K562 (cell line): Measurements from ENCODE around the gene KCNJ15. TPM values are rescaled to one million over a fixed set of nuclear protein-coding genes. Genes with fewer than 3 reads are reported as not detected.

Experiments used
- ATAC-seq: fragments of 200-7000 bp; cut with Tn5 transposase; 3 replicates; pipeline ENCODE4 v1.9.1; 2020; ENCODE audit warnings: moderate library complexity
- BruUV-seq: library from RNA; stranded (reverse); fragments of 400-500 nt; replicated peaks from 2 replicates; lab custom pipeline; 2021; lab: Mats Ljungman, UMichigan
- CTCF ChIA-PET: fragments of 300-600 bp; formaldehyde crosslinking; extraction: SDS; loops from one replicate; lab custom pipeline; 2021; ENCODE audit warnings: low intra/inter-chr PET ratio; lab: Yijun Ruan, JAX
- POLR2A ChIA-PET: fragments of 300-600, 350-650 bp; sonication (Branson Sonifier 250); formaldehyde crosslinking; extraction: SDS; loops from one replicate; lab custom pipeline; 2021; ENCODE audit warnings: antibody characterized with exemption, inconsistent platforms; lab: Yijun Ruan, JAX
- DNase-seq, 4 experiments: peaks; one replicate each; pipeline versions ENCODE4 v3.0.0 to v3.0.0-alpha.2; 2011 to 2018; ENCODE audit warnings: low spot score in 3 of 4, mixed read lengths in 3 of 4; ENCODE audit errors: extremely low read depth in 1 of 4
- FAIRE-seq: peaks from 2 replicates; lab custom pipeline; 2011; peaks lifted over from hg19 to GRCh38; lab: Jason Lieb, UNC
- H2AFZ ChIP-seq: 2 replicates; pipeline ENCODE4 v1.6.0; 2011; ENCODE audit warnings: low read depth, low read length, control low read depth, inconsistent platforms
- H3K27ac ChIP-seq: fragments of 200-600 bp; 3 replicates; pipeline ENCODE4 v1.8.0; 2011; ENCODE audit warnings: low read depth, mild to moderate bottlenecking, control low read depth, inconsistent platforms, low read length, moderate library complexity, mixed read lengths; ENCODE audit errors: extremely low read depth
- H3K27me3 ChIP-seq, 2 experiments: fragments of 300-600 bp in 1 of 2; 2 replicates in 1 of 2; 3 replicates in 1 of 2; pipeline versions ENCODE4 v1.6.0 to v1.8.0; 2011; ENCODE audit warnings: inconsistent platforms in 2 of 2, low read length in 2 of 2, mild to moderate bottlenecking in 1 of 2, mixed read lengths in 1 of 2, moderate library complexity in 1 of 2; ENCODE audit not compliant: control insufficient read depth in 2 of 2, insufficient read depth in 2 of 2
- H3K36me3 ChIP-seq: fragments of 300-600 bp; 3 replicates; pipeline ENCODE4 v1.8.0; 2011; ENCODE audit warnings: mild to moderate bottlenecking, low read length, inconsistent platforms; ENCODE audit not compliant: control insufficient read depth, insufficient read depth
- H3K4me1 ChIP-seq, 2 experiments: fragments of 200-600 bp in 1 of 2; replicated peaks in 1 of 2; 2 replicates in 1 of 2; 3 replicates in 1 of 2; pipeline versions ENCODE4 v1.5.1 to v1.8.0; 2011; ENCODE audit warnings: inconsistent platforms in 2 of 2, low read length in 2 of 2, mild to moderate bottlenecking in 1 of 2, mixed read lengths in 1 of 2, moderate library complexity in 1 of 2; ENCODE audit not compliant: control insufficient read depth in 2 of 2, insufficient read depth in 2 of 2
- H3K4me2 ChIP-seq: 2 replicates; pipeline ENCODE4 v1.6.1; 2011; ENCODE audit warnings: low read length, control low read depth, inconsistent platforms, mixed read lengths; ENCODE audit not compliant: insufficient read depth
- H3K4me3 ChIP-seq: fragments of 200-600 bp; sonication (generic), shearing (Covaris generic); 2 replicates; pipeline ENCODE4 v1.5.1; 2016; ENCODE audit warnings: control low read depth, inconsistent platforms
- H3K79me2 ChIP-seq: fragments of 200-600 bp; 3 replicates; pipeline ENCODE4 v1.8.0; 2011; ENCODE audit warnings: low read length, inconsistent platforms; ENCODE audit not compliant: control insufficient read depth, insufficient read depth
- H3K9ac ChIP-seq, 2 experiments: 2 replicates each; pipeline versions ENCODE4 v1.6.0 to v1.6.1; 2011; ENCODE audit warnings: low read depth in 2 of 2, low read length in 2 of 2, control low read depth in 1 of 2, inconsistent platforms in 1 of 2, mild to moderate bottlenecking in 1 of 2, mixed read lengths in 1 of 2; ENCODE audit not compliant: insufficient read depth in 1 of 2
- H3K9me1 ChIP-seq: one replicate; pipeline ENCODE4 v1.6.0; 2011; ENCODE audit warnings: inconsistent platforms, mild to moderate bottlenecking, low read length, moderate library complexity; ENCODE audit not compliant: control insufficient read depth, insufficient read depth
- H3K9me3 ChIP-seq: replicated peaks from 2 replicates; pipeline ENCODE4 v1.5.1; 2011; ENCODE audit warnings: low read depth, low read length, inconsistent platforms; ENCODE audit not compliant: control insufficient read depth, insufficient read depth
- H4K20me1 ChIP-seq: replicated peaks from 2 replicates; pipeline ENCODE4 v1.6.1; 2011; ENCODE audit warnings: low read length, inconsistent platforms, mixed read lengths; ENCODE audit not compliant: control insufficient read depth, insufficient read depth
- BCOR ChIP-seq: fragments of 450-650 bp; IDR thresholded peaks from 2 replicates; pipeline ENCODE4 v1.6.1; 2016
- BMI1 ChIP-seq: fragments of 150-350 bp; IDR thresholded peaks from 2 replicates; pipeline ENCODE4 v1.6.1; 2014; ENCODE audit warnings: low read length
- CBX3 ChIP-seq, 2 experiments: IDR thresholded peaks; 1 replicate in 1 of 2; 2 replicates in 1 of 2; pipeline ENCODE4 v1.6.1; 2012; ENCODE audit warnings: inconsistent platforms in 2 of 2, low read length in 2 of 2, borderline replicate concordance in 1 of 2, control low read depth in 1 of 2
- CEBPB ChIP-seq: fragments of 450-650 bp; IDR thresholded peaks from 2 replicates; pipeline ENCODE4 v1.6.1; 2016; ENCODE audit warnings: missing genetic modification characterization, missing compliant biosample characterization
- FOXJ2 ChIP-seq: fragments of 200-800 bp; sonication (Bioruptor generic); IDR thresholded peaks from 2 replicates; pipeline ENCODE4 v1.6.1; 2016; ENCODE audit warnings: missing genetic modification characterization, missing compliant biosample characterization
- GMEB1 ChIP-seq: fragments of 250-450 bp; sonication (Bioruptor Pico); IDR thresholded peaks from 2 replicates; pipeline ENCODE4 v1.4.0; 2020; ENCODE audit warnings: mild to moderate bottlenecking
- HDAC1 ChIP-seq, 2 experiments: fragments of 450-650 bp; IDR thresholded peaks; 2 replicates each; pipeline ENCODE4 v1.6.1; 2016 to 2017; ENCODE audit warnings: inconsistent platforms in 1 of 2, mild to moderate bottlenecking in 1 of 2, moderate library complexity in 1 of 2
- L3MBTL2 ChIP-seq: fragments of 450-650 bp; IDR thresholded peaks from 2 replicates; pipeline ENCODE4 v1.6.1; 2016; ENCODE audit warnings: mild to moderate bottlenecking, moderate library complexity
- MCM2 ChIP-seq: fragments of 450-650 bp; IDR thresholded peaks from 2 replicates; pipeline ENCODE4 v1.6.1; 2017; ENCODE audit warnings: low read depth, mild to moderate bottlenecking
- NR3C1 ChIP-seq: sonication (generic); formaldehyde crosslinking; IDR thresholded peaks from 2 replicates; pipeline ENCODE4 v1.8.1; 2022; ENCODE audit warnings: missing genetic modification reagents
- POLR2AphosphoS2 ChIP-seq: IDR thresholded peaks from 2 replicates; pipeline ENCODE4 v1.6.1; 2012; ENCODE audit warnings: low read length, improper control_type of control experiment
- POLR2G ChIP-seq: fragments of 200-400 bp; formaldehyde crosslinking; IDR thresholded peaks from 2 replicates; pipeline ENCODE4 v1.6.1; 2017; ENCODE audit warnings: low read depth, mild to moderate bottlenecking, antibody characterized with exemption, low read length, moderate library complexity
- RBBP5 ChIP-seq: fragments of 200-600 bp; sonication (generic); IDR thresholded peaks from 2 replicates; pipeline ENCODE4 v1.6.1; 2012; ENCODE audit warnings: borderline replicate concordance, mild to moderate bottlenecking, low read length, control low read depth, inconsistent platforms; ENCODE audit not compliant: insufficient read depth, poor library complexity, severe bottlenecking
- SNIP1 ChIP-seq: fragments of 450-650 bp; IDR thresholded peaks from 2 replicates; pipeline ENCODE4 v1.7.1; 2017; ENCODE audit warnings: low read depth, mild to moderate bottlenecking
- ZNF12 ChIP-seq: sonication (generic); formaldehyde crosslinking; IDR thresholded peaks from 2 replicates; pipeline ENCODE4 v1.4.0; 2020; ENCODE audit warnings: mild to moderate bottlenecking, missing genetic modification reagents
- WGBS: fragments of 100-300 bp; shearing (Covaris generic); methylation state at CpG from one replicate; pipeline ENCODE4 v1.1.6; 2016; ENCODE audit warnings: low coverage, mixed read lengths; ENCODE audit not compliant: insufficient coverage; ENCODE audit errors: missing lambda C conversion rate; 5-methylcytosine and 5-hydroxymethylcytosine counted together
- in situ Hi-C: fragments of 300-500 bp; cut with MboI; formaldehyde crosslinking; loops from 4 replicates; pipeline ENCODE4 v1.15.0; 2018; ENCODE audit warnings: inconsistent platforms, mixed read lengths
- intact Hi-C: fragments of 100-400 bp; cut with micrococcal nuclease; formaldehyde crosslinking; loops from 2 replicates; pipeline ENCODE4 v1.14.2; 2022
- polyA plus RNA-seq, 8 experiments: library from polyadenylated mRNA; depleted of rRNA in 4 of 8; stranded (reverse) in 5 of 8; unstranded in 3 of 8; fragments of >200 nt; fragmentation: Nextera tagmentation in 2 of 8; fragmentation: Illumina TruSeq in 1 of 8; extraction: Ambion mirVana in 2 of 8; extraction: Trizol in 1 of 8; gene quantifications; 2 replicates each; pipeline versions ENCODE4 v1.2.1 to v1.2.3, GENCODE V29; 2011 to 2014; ENCODE audit warnings: inconsistent platforms in 1 of 8, missing spikeins in 1 of 8
- total RNA-seq, 7 experiments: library from RNA; depleted of rRNA in 6 of 7; stranded (reverse); fragments of >200 nt in 6 of 7; fragmentation: Illumina TruSeq in 2 of 7; extraction: Trizol in 2 of 7; gene quantifications; 2 replicates each; pipeline versions ENCODE4 v1.2.1 to v1.2.3, GENCODE V29; 2011 to 2021; ENCODE audit warnings: low replicate concordance in 1 of 7
- TF ChIP-seq, protein P1 (sequence below): fragments of 450-650 bp; IDR thresholded peaks from 2 replicates; pipeline ENCODE4 v1.6.1; 2017; ENCODE audit warnings: antibody characterized with exemption, mild to moderate bottlenecking
- TF ChIP-seq, protein P2 (sequence below): fragments of 250-450 bp; sonication (Bioruptor Pico); IDR thresholded peaks from 2 replicates; pipeline ENCODE4 v1.5.0; 2021; ENCODE audit warnings: mild to moderate bottlenecking, borderline replicate concordance

The KCNJ15 gene
- total and polyA plus RNA-seq, 9 of the 15 experiments (the other 6 are each of a cell fraction or from before 2014, with no cell fraction given): 0.20 to 3.0 (median 0.72) TPM; not detected in 1

DNA sequence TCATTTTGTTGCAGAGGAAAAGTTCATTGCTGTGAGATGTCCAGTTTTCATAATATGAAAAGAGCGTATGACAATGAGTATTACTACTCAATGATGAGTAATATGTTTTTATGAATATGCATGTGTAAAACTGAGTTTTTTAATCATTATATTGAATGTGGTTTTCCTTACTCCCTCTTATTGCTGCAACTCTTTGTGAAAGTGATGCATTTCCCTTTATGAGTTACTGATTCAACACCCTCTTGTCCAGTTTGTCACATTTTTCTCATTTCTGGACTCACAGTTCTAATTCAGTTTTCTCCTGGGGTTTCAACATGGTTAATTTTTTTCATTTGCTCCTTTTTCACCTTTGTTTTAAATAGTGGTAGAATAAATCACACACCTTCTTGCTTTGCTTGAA lies 35.2 kb upstream of the KCNJ15 start:
- H3K36me3 ChIP-seq: no peaks in the 10 kb centered on the region
- intact Hi-C loops: no loop called here
- H3K27me3 ChIP-seq: no peaks in the 10 kb centered on the region
- ATAC-seq: no peak
- no TSS peak for BruUV-seq
- no peak overlapping the region for H2AFZ ChIP-seq
- 77% methylated on average over 1 of the region's 1 CpG for WGBS
- H3K9me1 ChIP-seq: no peaks in the 10 kb centered on the region
- POLR2A ChIA-PET: no interaction called here
- no peak overlapping the region for H3K4me2 ChIP-seq
- H3K4me1 ChIP-seq: peaks cover 0 to 15% of the 10 kb centered on the region in 2 experiments; a peak in 2 of 5 replicates
- in situ Hi-C loops: no loop called here
- no peak for FAIRE-seq
- peaks cover 24% of the 10 kb centered on the region for H3K9me3 ChIP-seq
- H3K9ac ChIP-seq: no peak overlapping the region
- no peaks in the 10 kb centered on the region for H3K79me2 ChIP-seq
- no peaks in the 10 kb centered on the region for H4K20me1 ChIP-seq
- no peak for DNase-seq
- H3K4me3 ChIP-seq: no peak overlapping the region
- no peak overlapping the region for H3K27ac ChIP-seq
- CTCF ChIA-PET: interaction anchor here (0.6 kb wide), 1 partner anchor 110 kb away, joined by 3 read pairs; no protein-coding TSS in a partner anchor
- no peak for TF ChIP-seq SNIP1
- TF ChIP-seq, protein P1, sequence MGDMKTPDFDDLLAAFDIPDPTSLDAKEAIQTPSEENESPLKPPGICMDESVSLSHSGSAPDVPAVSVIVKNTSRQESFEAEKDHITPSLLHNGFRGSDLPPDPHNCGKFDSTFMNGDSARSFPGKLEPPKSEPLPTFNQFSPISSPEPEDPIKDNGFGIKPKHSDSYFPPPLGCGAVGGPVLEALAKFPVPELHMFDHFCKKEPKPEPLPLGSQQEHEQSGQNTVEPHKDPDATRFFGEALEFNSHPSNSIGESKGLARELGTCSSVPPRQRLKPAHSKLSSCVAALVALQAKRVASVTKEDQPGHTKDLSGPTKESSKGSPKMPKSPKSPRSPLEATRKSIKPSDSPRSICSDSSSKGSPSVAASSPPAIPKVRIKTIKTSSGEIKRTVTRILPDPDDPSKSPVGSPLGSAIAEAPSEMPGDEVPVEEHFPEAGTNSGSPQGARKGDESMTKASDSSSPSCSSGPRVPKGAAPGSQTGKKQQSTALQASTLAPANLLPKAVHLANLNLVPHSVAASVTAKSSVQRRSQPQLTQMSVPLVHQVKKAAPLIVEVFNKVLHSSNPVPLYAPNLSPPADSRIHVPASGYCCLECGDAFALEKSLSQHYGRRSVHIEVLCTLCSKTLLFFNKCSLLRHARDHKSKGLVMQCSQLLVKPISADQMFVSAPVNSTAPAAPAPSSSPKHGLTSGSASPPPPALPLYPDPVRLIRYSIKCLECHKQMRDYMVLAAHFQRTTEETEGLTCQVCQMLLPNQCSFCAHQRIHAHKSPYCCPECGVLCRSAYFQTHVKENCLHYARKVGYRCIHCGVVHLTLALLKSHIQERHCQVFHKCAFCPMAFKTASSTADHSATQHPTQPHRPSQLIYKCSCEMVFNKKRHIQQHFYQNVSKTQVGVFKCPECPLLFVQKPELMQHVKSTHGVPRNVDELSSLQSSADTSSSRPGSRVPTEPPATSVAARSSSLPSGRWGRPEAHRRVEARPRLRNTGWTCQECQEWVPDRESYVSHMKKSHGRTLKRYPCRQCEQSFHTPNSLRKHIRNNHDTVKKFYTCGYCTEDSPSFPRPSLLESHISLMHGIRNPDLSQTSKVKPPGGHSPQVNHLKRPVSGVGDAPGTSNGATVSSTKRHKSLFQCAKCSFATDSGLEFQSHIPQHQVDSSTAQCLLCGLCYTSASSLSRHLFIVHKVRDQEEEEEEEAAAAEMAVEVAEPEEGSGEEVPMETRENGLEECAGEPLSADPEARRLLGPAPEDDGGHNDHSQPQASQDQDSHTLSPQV: no peak
- no peak for TF ChIP-seq BMI1
- TF ChIP-seq, protein P2, sequence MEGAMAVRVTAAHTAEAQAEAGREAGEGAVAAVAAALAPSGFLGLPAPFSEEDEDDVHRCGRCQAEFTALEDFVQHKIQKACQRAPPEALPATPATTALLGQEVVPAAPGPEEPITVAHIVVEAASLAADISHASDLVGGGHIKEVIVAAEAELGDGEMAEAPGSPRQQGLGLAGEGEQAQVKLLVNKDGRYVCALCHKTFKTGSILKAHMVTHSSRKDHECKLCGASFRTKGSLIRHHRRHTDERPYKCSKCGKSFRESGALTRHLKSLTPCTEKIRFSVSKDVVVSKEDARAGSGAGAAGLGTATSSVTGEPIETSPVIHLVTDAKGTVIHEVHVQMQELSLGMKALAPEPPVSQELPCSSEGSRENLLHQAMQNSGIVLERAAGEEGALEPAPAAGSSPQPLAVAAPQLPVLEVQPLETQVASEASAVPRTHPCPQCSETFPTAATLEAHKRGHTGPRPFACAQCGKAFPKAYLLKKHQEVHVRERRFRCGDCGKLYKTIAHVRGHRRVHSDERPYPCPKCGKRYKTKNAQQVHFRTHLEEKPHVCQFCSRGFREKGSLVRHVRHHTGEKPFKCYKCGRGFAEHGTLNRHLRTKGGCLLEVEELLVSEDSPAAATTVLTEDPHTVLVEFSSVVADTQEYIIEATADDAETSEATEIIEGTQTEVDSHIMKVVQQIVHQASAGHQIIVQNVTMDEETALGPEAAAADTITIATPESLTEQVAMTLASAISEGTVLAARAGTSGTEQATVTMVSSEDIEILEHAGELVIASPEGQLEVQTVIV (CRISPR knock-in tag): no peak
- no peak for TF ChIP-seq L3MBTL2
- no peak for TF ChIP-seq POLR2AphosphoS2
- no peak for TF ChIP-seq CEBPB (tag)
- TF ChIP-seq ZNF12 (CRISPR knock-in tag): no peak
- TF ChIP-seq BCOR: no peak
- no peak for TF ChIP-seq POLR2G
- no peak for TF ChIP-seq MCM2
- TF ChIP-seq RBBP5: no peak
- no peak for TF ChIP-seq HDAC1 (IDR thresholded peaks at IDR 0.05)
- TF ChIP-seq CBX3 (IDR thresholded peaks at IDR 0.05; ENCODE audit: borderline replicate concordance in 1 of 2, low read length in 2 of 2): no peak
- no peak for TF ChIP-seq FOXJ2 (tag)
- no peak for TF ChIP-seq GMEB1 (CRISPR knock-in tag)
- no peak for TF ChIP-seq NR3C1 (CRISPR knock-in tag)
